HepG2 (cell line): ENCODE measurements around the gene AGPAT2. TPM values are rescaled to one million over a fixed set of nuclear protein-coding genes. Genes with fewer than 3 reads are reported as not detected.

Experiments
- AFF4 ChIP-seq: sonication (generic); formaldehyde crosslinking; IDR thresholded peaks from 2 replicates; pipeline ENCODE4 v1.4.0; 2020; ENCODE audit warnings: missing genetic modification reagents
- ATF1 ChIP-seq: IDR thresholded peaks from 2 replicates; pipeline ENCODE4 v1.6.1; 2016; ENCODE audit warnings: mild to moderate bottlenecking, control low read depth
- ATF2 ChIP-seq: sonication (generic); formaldehyde crosslinking; IDR thresholded peaks from 2 replicates; pipeline ENCODE4 v1.4.0; 2020; ENCODE audit warnings: missing genetic modification reagents
- CREB3 ChIP-seq: sonication (generic); formaldehyde crosslinking; IDR thresholded peaks from 2 replicates; pipeline ENCODE4 v1.5.0; 2020; ENCODE audit warnings: missing genetic modification reagents
- ESRRA ChIP-seq: sonication (generic); formaldehyde crosslinking; IDR thresholded peaks from 2 replicates; pipeline ENCODE4 v1.5.1; 2020; ENCODE audit warnings: mild to moderate bottlenecking, low read depth, missing genetic modification reagents
- ETS1 ChIP-seq: sonication (generic); formaldehyde crosslinking; IDR thresholded peaks from 2 replicates; pipeline ENCODE4 v1.4.0; 2020; ENCODE audit warnings: missing genetic modification reagents
- FIP1L1 ChIP-seq: fragments of 200-400 bp; formaldehyde crosslinking; IDR thresholded peaks from 2 replicates; pipeline ENCODE4 v1.6.1; 2018; ENCODE audit warnings: low read depth, mild to moderate bottlenecking, low read length, moderate library complexity, borderline replicate concordance; ENCODE audit not compliant: insufficient read depth
- FOXJ3 ChIP-seq: sonication (generic); formaldehyde crosslinking; IDR thresholded peaks from 2 replicates; pipeline ENCODE4 v1.4.0; 2020; ENCODE audit warnings: missing genetic modification reagents, mild to moderate bottlenecking, borderline replicate concordance
- GPBP1L1 ChIP-seq: sonication (generic); formaldehyde crosslinking; IDR thresholded peaks from 2 replicates; pipeline ENCODE4 v1.5.0; 2020; ENCODE audit warnings: mild to moderate bottlenecking, missing genetic modification reagents
- MBD4 ChIP-seq: IDR thresholded peaks from 2 replicates; pipeline ENCODE4 v1.6.1; 2012; ENCODE audit warnings: low read length, inconsistent platforms, borderline replicate concordance
- MTF2 ChIP-seq: sonication (generic); formaldehyde crosslinking; IDR thresholded peaks from 2 replicates; pipeline ENCODE4 v1.5.0; 2020; ENCODE audit warnings: missing genetic modification reagents, borderline replicate concordance
- MXD1 ChIP-seq: sonication (generic); formaldehyde crosslinking; IDR thresholded peaks from 2 replicates; pipeline ENCODE4 v1.4.0; 2020; ENCODE audit warnings: mild to moderate bottlenecking, missing genetic modification reagents
- SKI ChIP-seq: fragments of 450-650 bp; IDR thresholded peaks from one replicate; pipeline ENCODE4 v1.6.1; 2018; ENCODE audit warnings: mild to moderate bottlenecking; ENCODE audit not compliant: partially characterized antibody
- TMF1 ChIP-seq: sonication (generic); formaldehyde crosslinking; IDR thresholded peaks from 2 replicates; pipeline ENCODE4 v1.8.1; 2022; ENCODE audit warnings: low read depth, missing genetic modification reagents
- ZMAT5 ChIP-seq: sonication (generic); formaldehyde crosslinking; IDR thresholded peaks from 2 replicates; pipeline ENCODE4 v1.5.0; 2020; ENCODE audit warnings: mild to moderate bottlenecking, low read depth, missing genetic modification reagents, borderline replicate concordance
- ZNF562 ChIP-seq: sonication (generic); formaldehyde crosslinking; IDR thresholded peaks from 2 replicates; pipeline ENCODE4 v1.8.0; 2022; ENCODE audit warnings: missing genetic modification reagents, borderline replicate concordance
- ZNF713 ChIP-seq: sonication (generic); formaldehyde crosslinking; IDR thresholded peaks from 2 replicates; pipeline ENCODE4 v1.4.0; 2020; ENCODE audit warnings: mild to moderate bottlenecking, missing genetic modification reagents
- ZNF777 ChIP-seq: sonication (generic); formaldehyde crosslinking; IDR thresholded peaks from 2 replicates; pipeline ENCODE4 v1.4.0; 2020; ENCODE audit warnings: missing genetic modification reagents
- polyA plus RNA-seq, 8 experiments: library from polyadenylated mRNA; depleted of rRNA in 3 of 8; stranded (reverse) in 7 of 8; unstranded in 1 of 8; fragments of >200 nt; fragmentation: Illumina TruSeq in 4 of 8; extraction: Trizol in 4 of 8; gene quantifications; 2 replicates each; pipeline versions ENCODE4 v1.2.1 to v1.2.3, GENCODE V29; 2011 to 2016; ENCODE audit warnings: low read depth in 4 of 8, missing spikeins in 1 of 8, mixed read lengths in 1 of 8; ENCODE audit not compliant: insufficient read depth in 1 of 8
- total RNA-seq, 5 experiments: library from RNA; depleted of rRNA; stranded (reverse); fragments of >200 nt; fragmentation: Illumina TruSeq; extraction: Trizol; gene quantifications; 2 replicates each; pipeline ENCODE4 v1.2.3, GENCODE V29; 2016; ENCODE audit warnings: low read depth in 1 of 5

The AGPAT2 gene
- total and polyA plus RNA-seq, 2 of the 13 experiments (the other 11 are each of a cell fraction or from before 2014, with no cell fraction given) = 3.9 to 25.8 TPM

- TF ChIP-seq AFF4 (CRISPR knock-in tag) (no peak), FIP1L1 (no peak), TMF1 (CRISPR knock-in tag) (no peak), SKI (peak; percentile 71), ZNF562 (CRISPR knock-in tag) (no peak), MTF2 (CRISPR knock-in tag) (no peak), ATF2 (CRISPR knock-in tag) (no peak), ATF1 (CRISPR knock-in tag) (no peak), CREB3 (CRISPR knock-in tag) (no peak), MBD4 (no peak), ZNF777 (no peak), FOXJ3 (CRISPR knock-in tag) (no peak), GPBP1L1 (no peak), ESRRA (CRISPR knock-in tag) (peak; percentile 97), ETS1 (CRISPR knock-in tag) (no peak), MXD1 (CRISPR knock-in tag) (no peak), ZNF713 (CRISPR knock-in tag) (0 out of 2 replicates have a peak, but pooled peaks have one; percentile 52), ZMAT5 (CRISPR knock-in tag) (no peak)
Observed at GRCh38 chr9:136693490-136694162, 6.4 kb upstream of the AGPAT2 start (continued).
